Caco-2 (cell line): ENCODE measurements around the gene TUBG1. TPM values are rescaled to one million over a fixed set of nuclear protein-coding genes. Genes with fewer than 3 reads are reported as not detected.

Source experiments
- BruUV-seq: library from RNA; stranded (reverse); fragments of 400-500 nt; replicated peaks from 2 replicates; lab custom pipeline; 2021; lab: Mats Ljungman, UMichigan
- CTCF ChIA-PET: fragments of 300-600 bp; sonication (Branson Sonifier 250); formaldehyde crosslinking; loops from one replicate; lab custom pipeline; 2022; ENCODE audit warnings: antibody characterized with exemption; lab: Charles Lee
- POLR2A ChIA-PET: fragments of 300-600 bp; sonication (Branson Sonifier 250); formaldehyde crosslinking; loops from one replicate; lab custom pipeline; 2022; ENCODE audit warnings: antibody characterized with exemption; lab: Charles Lee
- DNase-seq, 2 experiments: peaks; one replicate each; pipeline versions ENCODE4 v3.0.0 to v3.0.0-alpha.2; 2020 to 2022
- H3K27me3 ChIP-seq: replicated peaks from 2 replicates; pipeline ENCODE4 v1.6.0; 2011; ENCODE audit warnings: low read length; ENCODE audit not compliant: control insufficient read depth, insufficient read depth
- H3K36me3 ChIP-seq: 2 replicates; pipeline ENCODE4 v1.5.1; 2011; ENCODE audit warnings: low read length; ENCODE audit not compliant: control insufficient read depth, insufficient read depth
- H3K4me1 ChIP-seq: fragments of 250-450 bp; sonication (Bioruptor Pico); 2 replicates; pipeline ENCODE4 v1.5.1; 2020; ENCODE audit warnings: mild to moderate bottlenecking
- H3K4me3 ChIP-seq: 2 replicates; pipeline ENCODE4 v1.5.1; 2011; ENCODE audit warnings: low read depth, mild to moderate bottlenecking, control low read depth, low read length
- H3K9me3 ChIP-seq: fragments of 250-450 bp; sonication (Bioruptor Pico); 2 replicates; pipeline ENCODE4 v1.5.1; 2020; ENCODE audit warnings: mild to moderate bottlenecking, moderate library complexity
- H3K27ac Mint-ChIP-seq: one replicate; pipeline ENCODE4 v1.8.0; 2022; ENCODE audit warnings: mixed read lengths; ENCODE audit not compliant: unreplicated experiment
- H3K27me3 Mint-ChIP-seq: one replicate; pipeline ENCODE4 v1.8.0; 2022; ENCODE audit warnings: mixed read lengths; ENCODE audit not compliant: insufficient read depth, unreplicated experiment
- H3K36me3 Mint-ChIP-seq: one replicate; pipeline ENCODE4 v1.8.0; 2022; ENCODE audit warnings: mild to moderate bottlenecking, mixed read lengths; ENCODE audit not compliant: insufficient read depth, unreplicated experiment
- H3K4me1 Mint-ChIP-seq: one replicate; pipeline ENCODE4 v1.8.0; 2022; ENCODE audit warnings: low read depth, mixed read lengths; ENCODE audit not compliant: unreplicated experiment
- H3K4me3 Mint-ChIP-seq: one replicate; pipeline ENCODE4 v1.8.0; 2022; ENCODE audit warnings: mild to moderate bottlenecking, moderate library complexity, mixed read lengths; ENCODE audit not compliant: unreplicated experiment
- H3K9me3 Mint-ChIP-seq: one replicate; pipeline ENCODE4 v1.8.0; 2022; ENCODE audit warnings: mixed read lengths; ENCODE audit not compliant: unreplicated experiment
- intact Hi-C: fragments of 100-400 bp; cut with micrococcal nuclease; formaldehyde crosslinking; loops from one replicate; pipeline ENCODE4 v1.10.0; 2022; ENCODE audit not compliant: unreplicated experiment
- total RNA-seq: library from RNA; stranded (reverse); gene quantifications from 2 replicates; pipeline ENCODE4 v1.2.3, GENCODE V29; 2022
- TF ChIP-seq, protein P1 (sequence below), 2 experiments: fragments of 200-600 bp in 1 of 2; IDR thresholded peaks; 1 replicate in 1 of 2; 2 replicates in 1 of 2; pipeline versions ENCODE4 v1.5.1 to v1.8.0; 2011 to 2022; ENCODE audit warnings: antibody characterized with exemption in 1 of 2, control low read depth in 1 of 2, inconsistent platforms in 1 of 2, low read depth in 1 of 2, low read length in 1 of 2, mild to moderate bottlenecking in 1 of 2, moderate library complexity in 1 of 2; ENCODE audit not compliant: insufficient read depth in 1 of 2, severe bottlenecking in 1 of 2, unreplicated experiment in 1 of 2

The TUBG1 gene
- total RNA-seq, 1 experiment from 2014 or later = 108 TPM

DNA sequence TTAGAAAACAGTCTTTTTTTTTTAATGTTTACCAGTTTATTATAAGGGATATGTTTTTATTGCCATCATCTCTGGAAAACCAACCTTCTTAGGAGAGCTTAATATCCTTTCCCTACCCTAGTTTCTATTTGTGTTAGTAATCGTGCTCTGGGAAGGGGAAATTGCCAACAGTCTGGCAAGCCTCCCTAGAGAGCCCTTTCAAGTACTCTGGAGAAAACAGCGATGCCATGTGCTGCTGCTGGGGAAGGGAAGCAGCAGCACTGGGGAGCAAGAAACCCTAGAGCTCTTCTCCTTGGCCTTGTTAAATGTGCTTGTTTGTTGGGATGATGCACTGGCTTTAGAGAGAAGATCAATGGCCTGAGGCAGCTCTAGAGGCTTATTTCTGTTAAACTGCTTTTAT is 10.6 kb upstream of the TUBG1 start:
- H3K4me1 Mint-ChIP-seq = no peaks in the 10 kb centered on the region
- no peak overlapping the region for H3K27ac Mint-ChIP-seq
- H3K4me1 ChIP-seq = no peaks in the 10 kb centered on the region
- BruUV-seq = no TSS peak
- H3K4me3 Mint-ChIP-seq = no peak overlapping the region
- H3K27me3 Mint-ChIP-seq = no peaks in the 10 kb centered on the region
- no peak overlapping the region for H3K4me3 ChIP-seq
- intact Hi-C loops = no loop called here
- no peaks in the 10 kb centered on the region for H3K9me3 Mint-ChIP-seq
- ChIA-PET POLR2A (no interaction called here), CTCF (interaction anchor here (0.7 kb wide), 1 partner anchor 445 kb away, joined by 3 read pairs; no protein-coding TSS in a partner anchor)
- no peaks in the 10 kb centered on the region for H3K9me3 ChIP-seq
- TF ChIP-seq, protein P1, sequence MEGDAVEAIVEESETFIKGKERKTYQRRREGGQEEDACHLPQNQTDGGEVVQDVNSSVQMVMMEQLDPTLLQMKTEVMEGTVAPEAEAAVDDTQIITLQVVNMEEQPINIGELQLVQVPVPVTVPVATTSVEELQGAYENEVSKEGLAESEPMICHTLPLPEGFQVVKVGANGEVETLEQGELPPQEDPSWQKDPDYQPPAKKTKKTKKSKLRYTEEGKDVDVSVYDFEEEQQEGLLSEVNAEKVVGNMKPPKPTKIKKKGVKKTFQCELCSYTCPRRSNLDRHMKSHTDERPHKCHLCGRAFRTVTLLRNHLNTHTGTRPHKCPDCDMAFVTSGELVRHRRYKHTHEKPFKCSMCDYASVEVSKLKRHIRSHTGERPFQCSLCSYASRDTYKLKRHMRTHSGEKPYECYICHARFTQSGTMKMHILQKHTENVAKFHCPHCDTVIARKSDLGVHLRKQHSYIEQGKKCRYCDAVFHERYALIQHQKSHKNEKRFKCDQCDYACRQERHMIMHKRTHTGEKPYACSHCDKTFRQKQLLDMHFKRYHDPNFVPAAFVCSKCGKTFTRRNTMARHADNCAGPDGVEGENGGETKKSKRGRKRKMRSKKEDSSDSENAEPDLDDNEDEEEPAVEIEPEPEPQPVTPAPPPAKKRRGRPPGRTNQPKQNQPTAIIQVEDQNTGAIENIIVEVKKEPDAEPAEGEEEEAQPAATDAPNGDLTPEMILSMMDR (IDR thresholded peaks at IDR 0.05; ENCODE audit: insufficient read depth in 1 of 2, low read depth in 1 of 2, low read length in 1 of 2, severe bottlenecking in 1 of 2, unreplicated experiment in 1 of 2) = no peak
- peaks cover 29% of the 10 kb centered on the region for H3K36me3 Mint-ChIP-seq
- DNase-seq = no peak
- no peaks in the 10 kb centered on the region for H3K36me3 ChIP-seq
- H3K27me3 ChIP-seq = no peaks in the 10 kb centered on the region

DNA sequence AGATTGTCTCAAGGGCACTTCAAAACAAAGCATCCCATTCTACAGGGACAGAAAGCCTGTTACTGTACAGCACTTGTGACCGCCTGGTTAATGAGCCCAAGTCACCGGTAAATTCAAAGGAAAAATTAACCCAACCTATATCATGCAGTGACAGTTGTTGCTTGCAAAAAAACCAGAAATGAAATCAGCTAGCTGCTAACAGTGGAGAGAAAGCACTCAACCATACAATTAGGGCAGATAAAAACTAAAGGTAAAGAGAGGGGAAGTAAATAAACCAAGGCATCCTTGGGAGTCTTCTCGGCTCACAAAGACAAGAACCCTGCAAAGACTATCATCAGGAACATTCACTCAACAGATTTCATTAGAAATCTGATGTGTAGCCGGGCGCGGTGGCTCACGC is 6.2 kb upstream of the TUBG1 start:
- POLR2A ChIA-PET = no interaction called here
- Histone ChIP-seq H3K4me3 (no peak overlapping the region), H3K36me3 (no peaks in the 10 kb centered on the region), H3K4me1 (no peaks in the 10 kb centered on the region), H3K9me3 (no peaks in the 10 kb centered on the region), H3K27me3 (no peaks in the 10 kb centered on the region)
- peaks cover 13% of the 10 kb centered on the region for H3K4me1 Mint-ChIP-seq
- no peak for DNase-seq
- TF ChIP-seq, protein P1 (IDR thresholded peaks at IDR 0.05; ENCODE audit: insufficient read depth in 1 of 2, low read depth in 1 of 2, low read length in 1 of 2, severe bottlenecking in 1 of 2, unreplicated experiment in 1 of 2) = no peak
- intact Hi-C loops = no loop called here
- H3K27ac Mint-ChIP-seq = no peak overlapping the region
- H3K9me3 Mint-ChIP-seq = no peaks in the 10 kb centered on the region
- CTCF ChIA-PET = no interaction called here
- H3K36me3 Mint-ChIP-seq = peaks cover 9% of the 10 kb centered on the region
- no peak overlapping the region for H3K4me3 Mint-ChIP-seq
- no TSS peak for BruUV-seq
- no peaks in the 10 kb centered on the region for H3K27me3 Mint-ChIP-seq

DNA sequence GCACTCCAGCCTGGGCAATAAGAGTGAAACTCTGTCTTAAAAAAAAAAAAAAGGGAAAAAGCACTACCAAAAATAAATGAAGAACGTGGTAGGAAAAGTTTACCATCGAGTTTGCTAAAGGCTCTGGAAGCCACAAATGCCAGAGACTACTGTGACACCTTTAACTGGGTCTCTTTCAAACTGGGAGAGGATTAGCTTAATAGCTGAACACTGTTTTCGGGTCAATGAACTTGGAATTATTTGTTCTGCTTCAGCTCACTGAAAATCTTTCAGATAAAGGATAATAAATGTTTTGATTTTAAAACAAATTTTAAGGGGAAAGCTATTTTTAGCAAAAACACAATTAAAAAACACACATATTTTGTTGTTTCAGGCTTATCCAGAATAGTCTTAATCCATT is 1.7 kb upstream of the TUBG1 start:
- Histone ChIP-seq H3K4me3 (peak overlapping the region; percentile 70), H3K36me3 (no peaks in the 10 kb centered on the region), H3K9me3 (no peaks in the 10 kb centered on the region), H3K27me3 (no peaks in the 10 kb centered on the region), H3K4me1 (peaks cover 6% of the 10 kb centered on the region; the same call in 1 of the 2 replicates)
- Mint-ChIP-seq H3K27me3 (no peaks in the 10 kb centered on the region), H3K27ac (no peak overlapping the region), H3K4me1 (peaks cover 13% of the 10 kb centered on the region), H3K36me3 (peaks cover 18% of the 10 kb centered on the region), H3K4me3 (peak overlapping the region; percentile 90), H3K9me3 (no peaks in the 10 kb centered on the region)
- DNase-seq = no peak
- BruUV-seq = no TSS peak
- ChIA-PET CTCF (interaction anchor here (2.3 to 3.3 kb wide), 3 partner anchors 11 to 72 kb away, joined by 27 to 37 read pairs (median 29); partner anchors contain the start of gene PSMC3IP), POLR2A (interaction anchor here (0.6 to 3.2 kb wide), 3 partner anchors 30 to 136 kb away, joined by 3 to 26 read pairs (median 6); partner anchors contain the start of genes EZH1 and PSMC3IP)
- TF ChIP-seq, protein P1 (IDR thresholded peaks at IDR 0.05; ENCODE audit: insufficient read depth in 1 of 2, low read depth in 1 of 2, low read length in 1 of 2, severe bottlenecking in 1 of 2, unreplicated experiment in 1 of 2) = no peak
- intact Hi-C loops = loop anchor here (2.0 kb wide), 1 partner anchor 29 kb away; no protein-coding TSS in a partner anchor
